HepG2 (cell line): ENCODE measurements around the gene CCDC88A. TPM values are rescaled to one million over a fixed set of nuclear protein-coding genes. Genes with fewer than 3 reads are reported as not detected.
A peak's percentile ranks its signal among the peaks of the same experiment; 100 is the strongest.

Experiments
- ATAC-seq: fragments of 200-7000 bp; cut with Tn5 transposase; 3 replicates; pipeline ENCODE4 v1.9.1; 2020; ENCODE audit warnings: mild to moderate bottlenecking, moderate library complexity
- BruUV-seq: library from RNA; stranded (reverse); fragments of 400-500 nt; replicated peaks from 2 replicates; lab custom pipeline; 2021; lab: Mats Ljungman, UMichigan
- CTCF ChIA-PET: fragments of 300-600 bp; formaldehyde crosslinking; extraction: SDS; loops from one replicate; lab custom pipeline; 2021; ENCODE audit warnings: low total read pairs, inconsistent platforms, low intra/inter-chr PET ratio; lab: Yijun Ruan, JAX
- POLR2A ChIA-PET: fragments of 350-600 bp; sonication (Branson Sonifier 250); formaldehyde crosslinking; loops from one replicate; lab custom pipeline; 2020; ENCODE audit warnings: antibody characterized with exemption, inconsistent platforms; lab: Yijun Ruan, JAX
- DNase-seq: peaks from one replicate; pipeline ENCODE4 v3.0.0-alpha.2; 2015; ENCODE audit warnings: low spot score
- FAIRE-seq: peaks from 3 replicates; lab custom pipeline; 2011; peaks lifted over from hg19 to GRCh38; lab: Jason Lieb, UNC
- H2AFZ ChIP-seq: one replicate; pipeline ENCODE4 v1.6.1; 2011; ENCODE audit warnings: low read length, inconsistent platforms
- H3K27ac ChIP-seq: fragments of 300-600 bp; 3 replicates; pipeline ENCODE4 v1.8.0; 2011; ENCODE audit warnings: mixed run types, mild to moderate bottlenecking, mixed read lengths, low read length, inconsistent platforms; ENCODE audit not compliant: insufficient read depth; ENCODE audit errors: extremely low read length
- H3K27me3 ChIP-seq, 2 experiments: fragments of 200-600 bp in 1 of 2; 2 replicates in 1 of 2; 3 replicates in 1 of 2; pipeline versions ENCODE4 v1.6.0 to v1.8.0; 2011; ENCODE audit warnings: low read length in 2 of 2, mild to moderate bottlenecking in 2 of 2, moderate library complexity in 2 of 2, inconsistent platforms in 1 of 2; ENCODE audit not compliant: insufficient read depth in 2 of 2, control insufficient read depth in 1 of 2
- H3K36me3 ChIP-seq, 2 experiments: fragments of 200-600 bp in 1 of 2; replicated peaks in 1 of 2; 2 replicates in 1 of 2; 3 replicates in 1 of 2; pipeline versions ENCODE4 v1.5.1 to v1.8.0; 2011; ENCODE audit warnings: low read length in 2 of 2, inconsistent platforms in 1 of 2; ENCODE audit not compliant: insufficient read depth in 2 of 2, control insufficient read depth in 1 of 2
- H3K4me1 ChIP-seq: 2 replicates; pipeline ENCODE4 v1.5.1; 2012; ENCODE audit warnings: low read length, inconsistent platforms; ENCODE audit not compliant: insufficient read depth
- H3K4me2 ChIP-seq: 2 replicates; pipeline ENCODE4 v1.6.0; 2011; ENCODE audit warnings: low read depth, low read length, inconsistent platforms
- H3K4me3 ChIP-seq, 3 experiments: fragments of 200-600 bp in 1 of 3; sonication (generic), shearing (Covaris generic) in 1 of 3; replicated peaks in 1 of 3; 2 replicates each; pipeline ENCODE4 v1.5.1; 2011 to 2016; ENCODE audit warnings: low read length in 3 of 3, inconsistent platforms in 2 of 3, low read depth in 2 of 3, mild to moderate bottlenecking in 2 of 3, control low read depth in 1 of 3, mixed read lengths in 1 of 3; ENCODE audit not compliant: insufficient read depth in 1 of 3
- H3K79me2 ChIP-seq: one replicate; pipeline ENCODE4 v1.6.1; 2011; ENCODE audit warnings: low read length, inconsistent platforms; ENCODE audit not compliant: insufficient read depth
- H3K9ac ChIP-seq: 2 replicates; pipeline ENCODE4 v1.6.0; 2011; ENCODE audit warnings: mild to moderate bottlenecking, low read depth, low read length, inconsistent platforms; ENCODE audit not compliant: insufficient read depth
- H3K9me3 ChIP-seq: 2 replicates; pipeline ENCODE4 v1.5.1; 2012; ENCODE audit warnings: mild to moderate bottlenecking, low read length
- H4K20me1 ChIP-seq: 2 replicates; pipeline ENCODE4 v1.6.0; 2011; ENCODE audit warnings: inconsistent platforms, mild to moderate bottlenecking, low read length, moderate library complexity; ENCODE audit not compliant: insufficient read depth
- CAMTA2 ChIP-seq: sonication (generic); formaldehyde crosslinking; IDR thresholded peaks from 2 replicates; pipeline ENCODE4 v1.4.0; 2020; ENCODE audit warnings: mild to moderate bottlenecking, missing genetic modification reagents, borderline replicate concordance
- MXI1 ChIP-seq: IDR thresholded peaks from 3 replicates; pipeline ENCODE4 v1.6.1; 2012; ENCODE audit warnings: low read depth, low read length, inconsistent platforms, borderline replicate concordance
- RFX5 ChIP-seq: IDR thresholded peaks from 2 replicates; pipeline ENCODE4 v1.6.1; 2011; ENCODE audit warnings: low read depth, low read length, improper control_type of control experiment
- ZNF883 ChIP-seq: sonication (generic); formaldehyde crosslinking; IDR thresholded peaks from 2 replicates; pipeline ENCODE4 v1.5.1; 2020; ENCODE audit warnings: mild to moderate bottlenecking, missing genetic modification reagents; ENCODE audit errors: not compliant biosample characterization
- WGBS: methylation state at CpG from one replicate; pipeline ENCODE4 v1.1.6; 2017; ENCODE audit warnings: low lambda C conversion rate; 5-methylcytosine and 5-hydroxymethylcytosine counted together
- in situ Hi-C: cut with HindIII; loops from 2 replicates; pipeline ENCODE4 v1.10.0; 2017; ENCODE audit warnings: low pct_unique_long_range_greater_than_20kb; ENCODE audit not compliant: extremely low pct_ligation_motif_present
- intact Hi-C: fragments of 100-400 bp; cut with micrococcal nuclease; formaldehyde crosslinking; loops from one replicate; pipeline ENCODE4 v1.10.0; 2022; ENCODE audit not compliant: unreplicated experiment
- polyA plus RNA-seq, 8 experiments: library from polyadenylated mRNA; depleted of rRNA in 3 of 8; stranded (reverse) in 7 of 8; unstranded in 1 of 8; fragments of >200 nt; fragmentation: Illumina TruSeq in 4 of 8; extraction: Trizol in 4 of 8; gene quantifications; 2 replicates each; pipeline versions ENCODE4 v1.2.1 to v1.2.3, GENCODE V29; 2011 to 2016; ENCODE audit warnings: low read depth in 4 of 8, missing spikeins in 1 of 8, mixed read lengths in 1 of 8; ENCODE audit not compliant: insufficient read depth in 1 of 8
- total RNA-seq, 5 experiments: library from RNA; depleted of rRNA; stranded (reverse); fragments of >200 nt; fragmentation: Illumina TruSeq; extraction: Trizol; gene quantifications; 2 replicates each; pipeline ENCODE4 v1.2.3, GENCODE V29; 2016; ENCODE audit warnings: low read depth in 1 of 5
- TF ChIP-seq, protein P1 (sequence below): IDR thresholded peaks from 2 replicates; pipeline ENCODE4 v1.6.1; 2016; ENCODE audit warnings: missing compliant biosample characterization, missing genetic modification reagents, borderline replicate concordance
- TF ChIP-seq, protein P2 (sequence below): IDR thresholded peaks from 2 replicates; pipeline ENCODE4 v1.6.1; 2016; ENCODE audit warnings: mild to moderate bottlenecking
- TF ChIP-seq, protein P3 (sequence below): sonication (generic); formaldehyde crosslinking; IDR thresholded peaks from 2 replicates; pipeline ENCODE4 v1.4.0; 2020; ENCODE audit warnings: missing genetic modification reagents, mild to moderate bottlenecking, borderline replicate concordance
- TF ChIP-seq, protein P4 (sequence below): sonication (generic); formaldehyde crosslinking; IDR thresholded peaks from 2 replicates; pipeline ENCODE4 v1.4.0; 2020; ENCODE audit warnings: mild to moderate bottlenecking, missing genetic modification reagents
- TF ChIP-seq, protein P5 (sequence below): sonication (generic); formaldehyde crosslinking; IDR thresholded peaks from 2 replicates; pipeline ENCODE4 v1.4.0; 2020; ENCODE audit warnings: mild to moderate bottlenecking, missing genetic modification reagents

The CCDC88A gene
- total and polyA plus RNA-seq, 2 of the 13 experiments (the other 11 are each of a cell fraction or from before 2014, with no cell fraction given), result 43.2 to 84.1 TPM

DNA sequence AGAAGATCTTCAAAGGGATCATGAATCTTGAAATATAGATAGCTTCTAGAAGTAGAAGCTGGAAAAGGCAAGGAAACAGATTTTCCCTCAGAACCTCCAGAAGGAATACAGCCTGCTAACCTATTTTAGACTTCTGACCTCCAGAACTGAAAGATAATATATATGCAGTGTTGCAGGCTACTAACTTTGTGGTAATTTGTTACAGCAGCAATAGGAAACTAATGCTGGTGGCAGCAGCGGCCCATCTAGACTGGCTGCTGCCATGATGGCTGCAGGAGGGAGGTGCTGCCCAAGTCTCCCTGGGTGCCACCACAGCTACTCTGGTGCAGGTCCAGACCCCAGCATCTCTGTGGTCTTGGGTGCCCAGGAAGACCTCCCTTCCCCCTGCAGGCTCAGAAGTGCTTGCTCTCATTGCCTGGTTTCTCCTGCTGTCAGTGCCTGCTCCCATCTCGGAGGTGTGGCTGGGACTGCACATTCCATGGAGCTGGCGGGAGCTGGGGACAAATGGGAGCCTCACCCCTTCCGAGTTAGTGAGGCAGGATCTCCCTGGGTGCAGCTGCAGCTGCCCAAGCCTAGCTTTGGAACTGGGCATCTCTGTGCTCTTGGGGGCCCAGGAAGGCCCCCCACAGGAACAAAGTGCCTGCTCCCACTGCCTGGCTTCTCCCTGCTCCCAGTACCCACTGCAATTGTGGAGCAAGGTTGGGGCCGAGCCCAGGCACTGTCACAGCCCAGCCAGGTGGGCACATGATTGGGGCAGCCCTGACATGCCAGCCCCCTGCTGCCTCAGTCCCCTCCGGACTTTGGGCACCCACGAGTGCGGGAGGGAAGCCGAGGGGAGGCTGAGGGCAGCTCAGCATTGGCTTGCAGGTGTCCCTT is 18.1 kb upstream of the CCDC88A start:
- Histone ChIP-seq H3K27me3 (no peaks in the 10 kb centered on the region), H3K9me3 (no peaks in the 10 kb centered on the region), H3K36me3 (no peaks in the 10 kb centered on the region), H3K4me1 (peaks cover 35% of the 10 kb centered on the region), H3K27ac (no peak overlapping the region), H4K20me1 (no peaks in the 10 kb centered on the region), H3K9ac (peak overlapping the region; percentile 50; the same call in 1 of the 2 replicates), H3K4me2 (peak overlapping the region; percentile 89), H2AFZ (peak overlapping the region; percentile 21), H3K4me3 (peak overlapping the region; percentile 34 to 61 (median 49)), H3K79me2 (no peaks in the 10 kb centered on the region)
- 19% methylated on average over 4 of the region's 9 CpGs for WGBS
- DNase-seq (no peak), ATAC-seq (peak; percentile 87), FAIRE-seq (no peak)
- ChIA-PET CTCF (no interaction called here), POLR2A (interaction anchor here (0.6 to 1.7 kb wide), 4 partner anchors 18 to 258 kb away, joined by 3 to 8 read pairs (median 6); partner anchors contain the start of genes CCDC88A, CFAP36, CLHC1 and RPS27A)
- intact Hi-C loops, result loop anchor here (10.0 kb wide), 2 partner anchors 123 to 423 kb away; no protein-coding TSS in a partner anchor
- BruUV-seq, result no TSS peak
- in situ Hi-C loops, result no loop called here
- TF ChIP-seq, protein P1, sequence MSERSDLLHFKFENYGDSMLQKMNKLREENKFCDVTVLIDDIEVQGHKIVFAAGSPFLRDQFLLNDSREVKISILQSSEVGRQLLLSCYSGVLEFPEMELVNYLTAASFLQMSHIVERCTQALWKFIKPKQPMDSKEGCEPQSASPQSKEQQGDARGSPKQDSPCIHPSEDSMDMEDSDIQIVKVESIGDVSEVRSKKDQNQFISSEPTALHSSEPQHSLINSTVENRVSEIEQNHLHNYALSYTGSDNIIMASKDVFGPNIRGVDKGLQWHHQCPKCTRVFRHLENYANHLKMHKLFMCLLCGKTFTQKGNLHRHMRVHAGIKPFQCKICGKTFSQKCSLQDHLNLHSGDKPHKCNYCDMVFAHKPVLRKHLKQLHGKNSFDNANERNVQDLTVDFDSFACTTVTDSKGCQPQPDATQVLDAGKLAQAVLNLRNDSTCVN (CRISPR knock-in tag), result 0 out of 2 replicates have a peak, but pooled peaks have one; percentile 47
- TF ChIP-seq ZNF883 (peak; percentile 58), CAMTA2 (CRISPR knock-in tag) (peak; percentile 72; the same call in 1 of the 2 replicates), MXI1 (0 out of 3 replicates have a peak, but pooled peaks have one; percentile 26), RFX5 (no peak)
- TF ChIP-seq, protein P2, sequence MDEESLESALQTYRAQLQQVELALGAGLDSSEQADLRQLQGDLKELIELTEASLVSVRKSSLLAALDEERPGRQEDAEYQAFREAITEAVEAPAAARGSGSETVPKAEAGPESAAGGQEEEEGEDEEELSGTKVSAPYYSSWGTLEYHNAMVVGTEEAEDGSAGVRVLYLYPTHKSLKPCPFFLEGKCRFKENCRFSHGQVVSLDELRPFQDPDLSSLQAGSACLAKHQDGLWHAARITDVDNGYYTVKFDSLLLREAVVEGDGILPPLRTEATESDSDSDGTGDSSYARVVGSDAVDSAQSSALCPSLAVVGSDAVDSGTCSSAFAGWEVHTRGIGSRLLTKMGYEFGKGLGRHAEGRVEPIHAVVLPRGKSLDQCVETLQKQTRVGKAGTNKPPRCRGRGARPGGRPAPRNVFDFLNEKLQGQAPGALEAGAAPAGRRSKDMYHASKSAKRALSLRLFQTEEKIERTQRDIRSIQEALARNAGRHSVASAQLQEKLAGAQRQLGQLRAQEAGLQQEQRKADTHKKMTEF (CRISPR knock-in tag), result no peak
- TF ChIP-seq, protein P3, sequence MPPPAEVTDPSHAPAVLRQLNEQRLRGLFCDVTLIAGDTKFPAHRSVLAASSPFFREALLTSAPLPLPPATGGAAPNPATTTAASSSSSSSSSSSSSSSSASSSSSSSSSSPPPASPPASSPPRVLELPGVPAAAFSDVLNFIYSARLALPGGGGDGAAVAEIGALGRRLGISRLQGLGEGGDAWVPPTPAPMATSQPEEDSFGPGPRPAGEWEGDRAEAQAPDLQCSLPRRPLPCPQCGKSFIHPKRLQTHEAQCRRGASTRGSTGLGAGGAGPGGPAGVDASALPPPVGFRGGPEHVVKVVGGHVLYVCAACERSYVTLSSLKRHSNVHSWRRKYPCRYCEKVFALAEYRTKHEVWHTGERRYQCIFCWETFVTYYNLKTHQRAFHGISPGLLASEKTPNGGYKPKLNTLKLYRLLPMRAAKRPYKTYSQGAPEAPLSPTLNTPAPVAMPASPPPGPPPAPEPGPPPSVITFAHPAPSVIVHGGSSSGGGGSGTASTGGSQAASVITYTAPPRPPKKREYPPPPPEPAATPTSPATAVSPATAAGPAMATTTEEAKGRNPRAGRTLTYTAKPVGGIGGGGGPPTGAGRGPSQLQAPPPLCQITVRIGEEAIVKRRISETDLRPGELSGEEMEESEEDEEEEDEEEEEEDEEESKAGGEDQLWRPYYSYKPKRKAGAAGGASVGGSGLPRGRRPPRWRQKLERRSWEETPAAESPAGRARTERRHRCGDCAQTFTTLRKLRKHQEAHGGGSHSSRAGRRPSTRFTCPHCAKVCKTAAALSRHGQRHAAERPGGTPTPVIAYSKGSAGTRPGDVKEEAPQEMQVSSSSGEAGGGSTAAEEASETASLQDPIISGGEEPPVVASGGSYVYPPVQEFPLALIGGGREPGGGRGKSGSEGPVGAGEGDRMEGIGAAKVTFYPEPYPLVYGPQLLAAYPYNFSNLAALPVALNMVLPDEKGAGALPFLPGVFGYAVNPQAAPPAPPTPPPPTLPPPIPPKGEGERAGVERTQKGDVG (CRISPR knock-in tag), result peak; percentile 71; the same call in 1 of the 2 replicates
- TF ChIP-seq, protein P4, sequence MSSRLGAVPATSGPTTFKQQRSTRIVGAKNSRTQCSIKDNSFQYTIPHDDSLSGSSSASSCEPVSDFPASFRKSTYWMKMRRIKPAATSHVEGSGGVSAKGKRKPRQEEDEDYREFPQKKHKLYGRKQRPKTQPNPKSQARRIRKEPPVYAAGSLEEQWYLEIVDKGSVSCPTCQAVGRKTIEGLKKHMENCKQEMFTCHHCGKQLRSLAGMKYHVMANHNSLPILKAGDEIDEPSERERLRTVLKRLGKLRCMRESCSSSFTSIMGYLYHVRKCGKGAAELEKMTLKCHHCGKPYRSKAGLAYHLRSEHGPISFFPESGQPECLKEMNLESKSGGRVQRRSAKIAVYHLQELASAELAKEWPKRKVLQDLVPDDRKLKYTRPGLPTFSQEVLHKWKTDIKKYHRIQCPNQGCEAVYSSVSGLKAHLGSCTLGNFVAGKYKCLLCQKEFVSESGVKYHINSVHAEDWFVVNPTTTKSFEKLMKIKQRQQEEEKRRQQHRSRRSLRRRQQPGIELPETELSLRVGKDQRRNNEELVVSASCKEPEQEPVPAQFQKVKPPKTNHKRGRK (CRISPR knock-in tag), result 0 out of 2 replicates have a peak, but pooled peaks have one; percentile 19
- TF ChIP-seq, protein P5, sequence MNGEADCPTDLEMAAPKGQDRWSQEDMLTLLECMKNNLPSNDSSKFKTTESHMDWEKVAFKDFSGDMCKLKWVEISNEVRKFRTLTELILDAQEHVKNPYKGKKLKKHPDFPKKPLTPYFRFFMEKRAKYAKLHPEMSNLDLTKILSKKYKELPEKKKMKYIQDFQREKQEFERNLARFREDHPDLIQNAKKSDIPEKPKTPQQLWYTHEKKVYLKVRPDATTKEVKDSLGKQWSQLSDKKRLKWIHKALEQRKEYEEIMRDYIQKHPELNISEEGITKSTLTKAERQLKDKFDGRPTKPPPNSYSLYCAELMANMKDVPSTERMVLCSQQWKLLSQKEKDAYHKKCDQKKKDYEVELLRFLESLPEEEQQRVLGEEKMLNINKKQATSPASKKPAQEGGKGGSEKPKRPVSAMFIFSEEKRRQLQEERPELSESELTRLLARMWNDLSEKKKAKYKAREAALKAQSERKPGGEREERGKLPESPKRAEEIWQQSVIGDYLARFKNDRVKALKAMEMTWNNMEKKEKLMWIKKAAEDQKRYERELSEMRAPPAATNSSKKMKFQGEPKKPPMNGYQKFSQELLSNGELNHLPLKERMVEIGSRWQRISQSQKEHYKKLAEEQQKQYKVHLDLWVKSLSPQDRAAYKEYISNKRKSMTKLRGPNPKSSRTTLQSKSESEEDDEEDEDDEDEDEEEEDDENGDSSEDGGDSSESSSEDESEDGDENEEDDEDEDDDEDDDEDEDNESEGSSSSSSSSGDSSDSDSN (CRISPR knock-in tag), result peak; percentile 74
